ENCODE data around the gene DNM3. TPM values are rescaled to one million over a fixed set of nuclear protein-coding genes. Genes with fewer than 3 reads are reported as not detected.

DNM3 gene
- total and polyA plus RNA-seq, 9 of the 15 experiments (the other 6 are each of a cell fraction or from before 2014, with no cell fraction given) = 0.08 to 0.36 (median 0.22) TPM; not detected in 1

DNA sequence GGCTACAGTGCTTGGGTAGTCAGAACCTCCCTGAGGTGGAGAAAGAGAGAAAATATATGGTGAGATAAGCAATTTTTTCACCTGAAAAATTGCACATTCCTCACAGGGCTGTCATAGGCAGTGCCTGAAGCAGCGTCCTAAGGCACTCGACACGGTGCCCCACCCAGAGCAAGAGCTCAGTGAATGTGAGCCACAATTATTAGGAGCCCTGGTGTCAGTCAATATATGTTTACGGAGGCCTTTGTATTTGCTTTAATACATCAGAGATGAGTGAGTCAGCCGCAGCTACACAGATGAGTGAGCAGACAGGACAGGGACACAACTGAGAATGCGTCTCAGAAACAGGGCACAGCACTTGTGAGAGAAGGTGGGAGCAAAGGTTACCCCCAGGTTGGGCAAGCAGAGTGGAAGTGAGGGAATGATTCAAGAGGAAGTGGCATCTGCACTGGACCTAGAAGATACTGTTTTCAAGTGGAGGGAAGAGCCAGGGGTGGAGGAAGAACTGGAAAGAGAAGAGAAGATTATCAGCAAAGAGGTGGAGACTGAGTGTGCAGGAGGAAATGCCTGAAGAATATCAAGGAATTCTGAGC is 607.8 kb downstream of the DNM3 start:
- no peak overlapping the region; a peak in 1 of 4 replicates for H3K9ac ChIP-seq (ENCODE audit: insufficient read depth in 1 of 2, low read depth in 2 of 2, low read length in 2 of 2)
- H3K4me2 ChIP-seq (ENCODE audit: insufficient read depth, low read length) = peak overlapping the region; percentile 60; the same call in 1 of the 2 replicates
- H3K79me2 ChIP-seq (ENCODE audit: control insufficient read depth, insufficient read depth, low read length) = no peaks in the 10 kb centered on the region
- H2AFZ ChIP-seq (ENCODE audit: low read depth, low read length) = peak overlapping the region; percentile 99
- BruUV-seq (replicated peaks) = no TSS peak
- H3K27me3 ChIP-seq (ENCODE audit: control insufficient read depth in 2 of 2, insufficient read depth in 2 of 2, low read length in 2 of 2) = no peaks in the 10 kb centered on the region
- WGBS (ENCODE audit: insufficient coverage, low coverage, missing lambda C conversion rate) = 46% methylated on average over 6 of the region's 6 CpGs
- H3K9me1 ChIP-seq (ENCODE audit: control insufficient read depth, insufficient read depth, low read length) = peaks cover 5% of the 10 kb centered on the region
- intact Hi-C loops (cut with micrococcal nuclease) (no loop called here), in situ Hi-C loops (cut with MboI) (no loop called here)
- POLR2A ChIA-PET = interaction anchor here (0.6 kb wide), 1 partner anchor 193 kb away, joined by 4 read pairs; no protein-coding TSS in a partner anchor
- no peaks in the 10 kb centered on the region for H4K20me1 ChIP-seq (replicated peaks; ENCODE audit: control insufficient read depth, insufficient read depth, low read length)
- peaks cover 28 to 43% of the 10 kb centered on the region in 2 experiments for H3K4me1 ChIP-seq (replicated peaks in 1 of 2; ENCODE audit: control insufficient read depth in 2 of 2, insufficient read depth in 2 of 2, low read length in 2 of 2)
- H3K27ac ChIP-seq (ENCODE audit: extremely low read depth, low read depth, low read length) = no peak overlapping the region; the same call in 2 of the 3 replicates
- ATAC-seq (no peak), FAIRE-seq (no peak), DNase-seq (ENCODE audit: extremely low read depth in 1 of 4, low spot score in 3 of 4) (peak in 1 of 4 experiments; percentile 27)
- CTCF ChIA-PET (ENCODE audit: low intra/inter-chr PET ratio) = interaction anchor here (0.6 to 1.2 kb wide), 3 partner anchors 50 to 1814 kb away, joined by 3 to 6 read pairs (median 4); no protein-coding TSS in a partner anchor
- no peaks in the 10 kb centered on the region for H3K36me3 ChIP-seq (ENCODE audit: control insufficient read depth, insufficient read depth, low read length)
- H3K9me3 ChIP-seq (replicated peaks; ENCODE audit: control insufficient read depth, insufficient read depth, low read depth, low read length) = no peaks in the 10 kb centered on the region
- H3K4me3 ChIP-seq = no peak overlapping the region
- peak; percentile 35 for TF ChIP-seq ZNF316 (IDR thresholded peaks at IDR 0.05)
- TF ChIP-seq CSDE1 (IDR thresholded peaks at IDR 0.05) = no peak
- TF ChIP-seq FOSL1 (tag; conservative IDR thresholded peaks at IDR 0.05) = peak; percentile 62
- TF ChIP-seq SPI1 (IDR thresholded peaks at IDR 0.05; ENCODE audit: borderline replicate concordance, low read depth, low read length) = peak; percentile 58; the same call in 1 of the 2 replicates
- peak in 1 of 2 experiments; percentile 51; a peak in 1 of 4 replicates for TF ChIP-seq MLLT1 (IDR thresholded peaks at IDR 0.05)
- TF ChIP-seq PKNOX1 (IDR thresholded peaks at IDR 0.05) = 0 out of 2 replicates have a peak, but pooled peaks have one; percentile 8
- 0 out of 2 replicates have a peak, but pooled peaks have one; percentile 19 for TF ChIP-seq ZBTB9 (CRISPR knock-in tag; IDR thresholded peaks at IDR 0.05)
- TF ChIP-seq GATA2 (CRISPR knock-in tag; IDR thresholded peaks at IDR 0.05) = 0 out of 2 replicates have a peak, but pooled peaks have one; percentile 24
- TF ChIP-seq, protein P1, sequence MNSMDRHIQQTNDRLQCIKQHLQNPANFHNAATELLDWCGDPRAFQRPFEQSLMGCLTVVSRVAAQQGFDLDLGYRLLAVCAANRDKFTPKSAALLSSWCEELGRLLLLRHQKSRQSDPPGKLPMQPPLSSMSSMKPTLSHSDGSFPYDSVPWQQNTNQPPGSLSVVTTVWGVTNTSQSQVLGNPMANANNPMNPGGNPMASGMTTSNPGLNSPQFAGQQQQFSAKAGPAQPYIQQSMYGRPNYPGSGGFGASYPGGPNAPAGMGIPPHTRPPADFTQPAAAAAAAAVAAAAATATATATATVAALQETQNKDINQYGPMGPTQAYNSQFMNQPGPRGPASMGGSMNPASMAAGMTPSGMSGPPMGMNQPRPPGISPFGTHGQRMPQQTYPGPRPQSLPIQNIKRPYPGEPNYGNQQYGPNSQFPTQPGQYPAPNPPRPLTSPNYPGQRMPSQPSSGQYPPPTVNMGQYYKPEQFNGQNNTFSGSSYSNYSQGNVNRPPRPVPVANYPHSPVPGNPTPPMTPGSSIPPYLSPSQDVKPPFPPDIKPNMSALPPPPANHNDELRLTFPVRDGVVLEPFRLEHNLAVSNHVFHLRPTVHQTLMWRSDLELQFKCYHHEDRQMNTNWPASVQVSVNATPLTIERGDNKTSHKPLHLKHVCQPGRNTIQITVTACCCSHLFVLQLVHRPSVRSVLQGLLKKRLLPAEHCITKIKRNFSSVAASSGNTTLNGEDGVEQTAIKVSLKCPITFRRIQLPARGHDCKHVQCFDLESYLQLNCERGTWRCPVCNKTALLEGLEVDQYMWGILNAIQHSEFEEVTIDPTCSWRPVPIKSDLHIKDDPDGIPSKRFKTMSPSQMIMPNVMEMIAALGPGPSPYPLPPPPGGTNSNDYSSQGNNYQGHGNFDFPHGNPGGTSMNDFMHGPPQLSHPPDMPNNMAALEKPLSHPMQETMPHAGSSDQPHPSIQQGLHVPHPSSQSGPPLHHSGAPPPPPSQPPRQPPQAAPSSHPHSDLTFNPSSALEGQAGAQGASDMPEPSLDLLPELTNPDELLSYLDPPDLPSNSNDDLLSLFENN (IDR thresholded peaks at IDR 0.05; ENCODE audit: low read depth in 2 of 2, low read length in 2 of 2) = no peak
- TF ChIP-seq ZBTB1 (CRISPR knock-in tag; IDR thresholded peaks at IDR 0.05; ENCODE audit: borderline replicate concordance, low read depth) = 0 out of 2 replicates have a peak, but pooled peaks have one; percentile 22
- TF ChIP-seq ATF3 (IDR thresholded peaks at IDR 0.05) = peak; percentile 11; the same call in 1 of the 2 replicates
- no peak for TF ChIP-seq ATF3 (CRISPR knock-in tag; conservative IDR thresholded peaks at IDR 0.05)
